ENCODE data around the gene UGT2A2. TPM values are rescaled to one million over a fixed set of nuclear protein-coding genes. Genes with fewer than 3 reads are reported as not detected.

The UGT2A2 gene
- total and polyA plus RNA-seq, 10 of the 15 experiments (the other 5 are each of a cell fraction or from before 2014, with no cell fraction given), result 0.18 TPM; not detected in 9

DNA sequence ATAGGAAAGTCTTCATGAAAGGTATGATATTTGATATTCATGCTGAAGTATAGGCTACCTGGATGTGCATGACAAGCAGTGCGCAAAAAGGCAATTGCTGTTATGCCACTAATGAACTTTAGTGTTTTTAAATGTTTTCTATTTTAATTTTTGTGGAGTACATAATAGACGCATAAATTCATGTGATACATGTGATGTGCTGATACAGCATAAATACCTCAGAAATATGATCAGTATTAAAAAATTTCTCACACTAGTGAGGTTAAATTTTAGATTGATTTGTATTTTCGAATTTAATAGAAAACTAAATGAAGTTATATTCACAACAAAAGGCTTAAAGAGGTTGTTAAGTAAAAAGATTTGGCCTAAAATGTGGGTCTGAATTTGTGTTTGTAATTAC lies 11.4 kb upstream of the UGT2A2 start (continued):
- no peak for TF ChIP-seq REST (IDR thresholded peaks at IDR 0.05; ENCODE audit: low read depth, low read length)
- no peak for TF ChIP-seq MLLT1 (IDR thresholded peaks at IDR 0.05)
- TF ChIP-seq STAT1 (conservative IDR thresholded peaks at IDR 0.05), result no peak
- TF ChIP-seq IRF4 (IDR thresholded peaks at IDR 0.05; ENCODE audit: low read depth, low read length), result no peak
- no peak for TF ChIP-seq POLR2AphosphoS5 (IDR thresholded peaks at IDR 0.05; ENCODE audit: low read length)
- TF ChIP-seq SIN3A (IDR thresholded peaks at IDR 0.05; ENCODE audit: low read depth, low read length), result no peak

DNA sequence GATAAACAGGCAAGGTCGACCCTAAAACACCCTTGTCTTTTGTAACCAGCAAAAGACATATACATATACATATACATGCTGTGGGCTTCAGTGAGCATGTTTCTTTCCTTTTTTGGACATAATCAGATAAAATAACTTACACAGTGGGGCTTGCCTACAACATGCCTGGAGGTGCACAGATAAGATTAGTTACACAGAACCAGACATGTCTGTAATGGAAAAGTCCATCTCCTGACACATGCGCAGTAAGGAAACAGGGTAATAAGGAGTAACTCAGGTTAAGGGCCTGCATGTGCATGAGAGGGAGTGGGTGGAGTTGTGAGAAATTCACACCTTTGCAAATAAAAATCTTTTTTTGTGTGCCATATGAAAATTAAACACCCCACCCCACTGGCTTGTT lies 10.2 kb upstream of the UGT2A2 start:
- H3K36me3 ChIP-seq (ENCODE audit: control insufficient read depth in 2 of 2, insufficient read depth in 2 of 2, low read length in 1 of 2), result no peaks in the 10 kb centered on the region
- H3K27me3 ChIP-seq (replicated peaks in 1 of 2; ENCODE audit: control insufficient read depth in 2 of 2, insufficient read depth in 2 of 2, low read length in 1 of 2), result no peaks in the 10 kb centered on the region
- H3K4me1 ChIP-seq (ENCODE audit: control insufficient read depth, insufficient read depth, low read length), result no peaks in the 10 kb centered on the region
- no peak overlapping the region for H3K4me2 ChIP-seq (ENCODE audit: control insufficient read depth, insufficient read depth)
- no peak overlapping the region for H2AFZ ChIP-seq (ENCODE audit: control insufficient read depth, low read depth, low read length)
- FAIRE-seq, result no peak
- H3K27ac ChIP-seq (ENCODE audit: control insufficient read depth, insufficient read depth), result no peak overlapping the region
- RAD21 ChIA-PET (ENCODE audit: unreplicated experiment), result no interaction called here
- intact Hi-C loops (cut with micrococcal nuclease; ENCODE audit: unreplicated experiment) (no loop called here), in situ Hi-C loops (cut with MboI) (no loop called here)
- no peaks in the 10 kb centered on the region for H3K79me2 ChIP-seq (ENCODE audit: control insufficient read depth, insufficient read depth, low read length)
- BruUV-seq (replicated peaks), result no TSS peak
- no peak overlapping the region for H3K9ac ChIP-seq (ENCODE audit: control insufficient read depth, insufficient read depth, low read length)
- CTCF ChIA-PET, result no interaction called here
- no peak for DNase-seq (ENCODE audit: low read depth, low spot score)
- H3K4me3 ChIP-seq, result no peak overlapping the region
- H4K20me1 ChIP-seq (ENCODE audit: control insufficient read depth, insufficient read depth), result no peaks in the 10 kb centered on the region
- WGBS (ENCODE audit: insufficient coverage, insufficient replicate concordance, low lambda C conversion rate, missing lambda C conversion rate), result 46% methylated on average over 2 of the region's 2 CpGs
- ATAC-seq, result no peak
- SMC1A ChIA-PET (ENCODE audit: uncharacterized antibody, unreplicated experiment), result no interaction called here
- POLR2A ChIA-PET, result no interaction called here
- H3K9me3 ChIP-seq (replicated peaks; ENCODE audit: control insufficient read depth, insufficient read depth, low read length), result no peaks in the 10 kb centered on the region
- no peak for TF ChIP-seq ZNF274 (IDR thresholded peaks at IDR 0.05; ENCODE audit: insufficient read depth, insufficient read length)
- TF ChIP-seq, protein P1, sequence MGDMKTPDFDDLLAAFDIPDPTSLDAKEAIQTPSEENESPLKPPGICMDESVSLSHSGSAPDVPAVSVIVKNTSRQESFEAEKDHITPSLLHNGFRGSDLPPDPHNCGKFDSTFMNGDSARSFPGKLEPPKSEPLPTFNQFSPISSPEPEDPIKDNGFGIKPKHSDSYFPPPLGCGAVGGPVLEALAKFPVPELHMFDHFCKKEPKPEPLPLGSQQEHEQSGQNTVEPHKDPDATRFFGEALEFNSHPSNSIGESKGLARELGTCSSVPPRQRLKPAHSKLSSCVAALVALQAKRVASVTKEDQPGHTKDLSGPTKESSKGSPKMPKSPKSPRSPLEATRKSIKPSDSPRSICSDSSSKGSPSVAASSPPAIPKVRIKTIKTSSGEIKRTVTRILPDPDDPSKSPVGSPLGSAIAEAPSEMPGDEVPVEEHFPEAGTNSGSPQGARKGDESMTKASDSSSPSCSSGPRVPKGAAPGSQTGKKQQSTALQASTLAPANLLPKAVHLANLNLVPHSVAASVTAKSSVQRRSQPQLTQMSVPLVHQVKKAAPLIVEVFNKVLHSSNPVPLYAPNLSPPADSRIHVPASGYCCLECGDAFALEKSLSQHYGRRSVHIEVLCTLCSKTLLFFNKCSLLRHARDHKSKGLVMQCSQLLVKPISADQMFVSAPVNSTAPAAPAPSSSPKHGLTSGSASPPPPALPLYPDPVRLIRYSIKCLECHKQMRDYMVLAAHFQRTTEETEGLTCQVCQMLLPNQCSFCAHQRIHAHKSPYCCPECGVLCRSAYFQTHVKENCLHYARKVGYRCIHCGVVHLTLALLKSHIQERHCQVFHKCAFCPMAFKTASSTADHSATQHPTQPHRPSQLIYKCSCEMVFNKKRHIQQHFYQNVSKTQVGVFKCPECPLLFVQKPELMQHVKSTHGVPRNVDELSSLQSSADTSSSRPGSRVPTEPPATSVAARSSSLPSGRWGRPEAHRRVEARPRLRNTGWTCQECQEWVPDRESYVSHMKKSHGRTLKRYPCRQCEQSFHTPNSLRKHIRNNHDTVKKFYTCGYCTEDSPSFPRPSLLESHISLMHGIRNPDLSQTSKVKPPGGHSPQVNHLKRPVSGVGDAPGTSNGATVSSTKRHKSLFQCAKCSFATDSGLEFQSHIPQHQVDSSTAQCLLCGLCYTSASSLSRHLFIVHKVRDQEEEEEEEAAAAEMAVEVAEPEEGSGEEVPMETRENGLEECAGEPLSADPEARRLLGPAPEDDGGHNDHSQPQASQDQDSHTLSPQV (IDR thresholded peaks at IDR 0.05), result no peak
- TF ChIP-seq SMAD1 (IDR thresholded peaks at IDR 0.05; ENCODE audit: low read depth, partially characterized antibody), result no peak
- TF ChIP-seq ASH2L (IDR thresholded peaks at IDR 0.05; ENCODE audit: borderline replicate concordance, low read depth), result no peak
- no peak for TF ChIP-seq TCF7 (IDR thresholded peaks at IDR 0.05; ENCODE audit: borderline replicate concordance)
- no peak for TF ChIP-seq KDM1A (IDR thresholded peaks at IDR 0.05; ENCODE audit: borderline replicate concordance)
- TF ChIP-seq, protein P2, sequence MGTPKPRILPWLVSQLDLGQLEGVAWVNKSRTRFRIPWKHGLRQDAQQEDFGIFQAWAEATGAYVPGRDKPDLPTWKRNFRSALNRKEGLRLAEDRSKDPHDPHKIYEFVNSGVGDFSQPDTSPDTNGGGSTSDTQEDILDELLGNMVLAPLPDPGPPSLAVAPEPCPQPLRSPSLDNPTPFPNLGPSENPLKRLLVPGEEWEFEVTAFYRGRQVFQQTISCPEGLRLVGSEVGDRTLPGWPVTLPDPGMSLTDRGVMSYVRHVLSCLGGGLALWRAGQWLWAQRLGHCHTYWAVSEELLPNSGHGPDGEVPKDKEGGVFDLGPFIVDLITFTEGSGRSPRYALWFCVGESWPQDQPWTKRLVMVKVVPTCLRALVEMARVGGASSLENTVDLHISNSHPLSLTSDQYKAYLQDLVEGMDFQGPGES (IDR thresholded peaks at IDR 0.05), result no peak
- TF ChIP-seq ZBED1 (IDR thresholded peaks at IDR 0.05; ENCODE audit: borderline replicate concordance), result no peak
- no peak for TF ChIP-seq JUND (IDR thresholded peaks at IDR 0.05; ENCODE audit: low read depth, low read length)
